ENCODE results near the gene ZFP28.

GRCh38 chr19:56594446-56594782, 55.7 kb downstream of the ZFP28 start:
- no peak for TF ChIP-seq ZNF274 (IDR thresholded peaks at IDR 0.05; ENCODE audit: low read depth, low read length)
- TF ChIP-seq YY1 (IDR thresholded peaks at IDR 0.05; ENCODE audit: insufficient read depth, insufficient read length), result no peak

Data from NT2/D1 (cell line).